Left cardiac atrium (tissue), 4 donors: ENCODE measurements around the gene CHST5. TPM values are rescaled to one million over a fixed set of nuclear protein-coding genes. Genes with fewer than 3 reads are reported as not detected.
A peak's percentile ranks its signal among the peaks of the same experiment; 100 is the strongest.

Experiments
- ATAC-seq, 2 donors: fragments of 200-7000 bp; cut with Tn5 transposase; one replicate each; pipeline ENCODE4 v1.9.1; 2020; ENCODE audit warnings: mild to moderate bottlenecking in 2 of 2, moderate library complexity in 2 of 2
- DNase-seq: peaks from one replicate; pipeline ENCODE4 v3.0.0-alpha.2; 2020
- intact Hi-C, 2 donors: fragments of 100-400 bp; cut with DNase I; formaldehyde crosslinking; loops; one replicate each; pipeline versions ENCODE4 v1.14.1 to v1.15.1; 2022 to 2023
- long read RNA-seq: library from polyadenylated mRNA; unstranded; transcript quantifications from one replicate; pipeline ENCODE4 v2.0.0, GENCODE V29; 2021
- total RNA-seq, 2 donors: library from RNA; stranded (reverse); fragmentation: NEBNext Ultra II Directional; extraction: Animal tissue kit (Norgen Biotek cat#: 25700); gene quantifications; one replicate each; pipeline ENCODE4 v1.2.1, GENCODE V29; 2021
- donor health status: DM: no; HTN: yes; CAD: no.
- donor health status: DM: no; HTN: yes; CAD: no; lungs with severe emphysema.
- donor health status: DM: yes; HTN: yes; CAD: no.
- donor health status: Dilated cardiomyopathy.

CHST5 gene
- under 1 TPM in 1 of 2 donors, not detected in 1; 0.37 TPM for total RNA-seq
- long read RNA-seq = 0 reads

- ATAC-seq (no peak), DNase-seq (no peak)
- intact Hi-C loops = no loop called here
Observed at GRCh38 chr16:75535901-75536300, at the start of gene CHST5. Gene CHST5 (minus strand): TSS chr16:75536108. CDS start chr16:75530384, 5,724 bp downstream.

- no peak for ATAC-seq
Observed at GRCh38 chr16:75584108-75584507, 48.2 kb upstream of the CHST5 start.

GRCh38 chr16:75579281-75579834 is 43.5 kb upstream of the CHST5 start:
- ATAC-seq = no peak
- intact Hi-C loops = no loop called here
- no peak for DNase-seq

More at GRCh38 chr16:75584108-75584507, 48.2 kb upstream of the CHST5 start:
- intact Hi-C loops = no loop called here
- no peak for DNase-seq

- DNase-seq (no peak), ATAC-seq (no peak)
- intact Hi-C loops = no loop called here
Observed at GRCh38 chr16:75578725-75579124, 42.8 kb upstream of the CHST5 start.

GRCh38 chr16:75578212-75578611 is 42.3 kb upstream of the CHST5 start:
- DNase-seq (no peak), ATAC-seq (no peak)
- intact Hi-C loops = no loop called here

- ATAC-seq (no peak), DNase-seq (no peak)
- intact Hi-C loops = no loop called here
Observed at GRCh38 chr16:75576384-75576811, 40.5 kb upstream of the CHST5 start.

- ATAC-seq (no peak), DNase-seq (no peak)
- intact Hi-C loops = no loop called here
Observed at GRCh38 chr16:75575958-75576357, 40.0 kb upstream of the CHST5 start.

GRCh38 chr16:75573955-75574354 is 38.0 kb upstream of the CHST5 start:
- ATAC-seq (no peak), DNase-seq (no peak)
- intact Hi-C loops = no loop called here

- no peak for ATAC-seq
- DNase-seq = no peak
- intact Hi-C loops = no loop called here
Observed at GRCh38 chr16:75572864-75573542, 37.1 kb upstream of the CHST5 start.

GRCh38 chr16:75570396-75571065 is 34.6 kb upstream of the CHST5 start:
- intact Hi-C loops = no loop called here
- DNase-seq (no peak), ATAC-seq (no peak)

- ATAC-seq (no peak), DNase-seq (no peak)
- intact Hi-C loops = no loop called here
Observed at GRCh38 chr16:75567911-75568310, 32.0 kb upstream of the CHST5 start.

GRCh38 chr16:75566758-75567255 is 30.9 kb upstream of the CHST5 start:
- intact Hi-C loops = no loop called here
- ATAC-seq = peak; percentile 22 to 43
- no peak for DNase-seq

- ATAC-seq (peak; percentile 94 to 95), DNase-seq (peak; percentile 89)
- intact Hi-C loops = no loop called here
Observed at GRCh38 chr16:75566040-75566757, 30.3 kb upstream of the CHST5 start, which contains the start of gene GABARAPL2. Gene GABARAPL2 (plus strand): TSS chr16:75566379. CDS start chr16:75566487, 108 bp downstream.

- ATAC-seq = no peak
- intact Hi-C loops = no loop called here
- no peak for DNase-seq
Observed at GRCh38 chr16:75565640-75566039, 29.7 kb upstream of the CHST5 start.

- ATAC-seq = peak in 1 of 2 donors; percentile 14
Observed at GRCh38 chr16:75559564-75560372, 23.9 kb upstream of the CHST5 start.

GRCh38 chr16:75558846-75559401 is 23.0 kb upstream of the CHST5 start:
- ATAC-seq = no peak
- no peak for DNase-seq
- intact Hi-C loops = no loop called here

More at GRCh38 chr16:75559564-75560372, 23.9 kb upstream of the CHST5 start:
- no peak for DNase-seq
- intact Hi-C loops = no loop called here

- intact Hi-C loops = no loop called here
Observed at GRCh38 chr16:75556431-75556950, 20.6 kb upstream of the CHST5 start.

More at GRCh38 chr16:75556431-75556950, 20.6 kb upstream of the CHST5 start:
- no peak for ATAC-seq
- DNase-seq = no peak
